GM18868 (cell line): ENCODE results near the gene PRKCD.

Experiments
- ATAC-seq: cut with Tn5 transposase; IDR thresholded peaks from one replicate; pipeline ENCODE4 v1.9.1; 2021; ENCODE audit warnings: mild to moderate bottlenecking, moderate library complexity; ENCODE audit not compliant: unreplicated experiment

PRKCD gene

GRCh38 chr3:53169832-53170324 lies 8.9 kb downstream of the PRKCD start:
- ATAC-seq: no peak

- ATAC-seq: peak; percentile 49
Measured at GRCh38 chr3:53170325-53171063, 9.5 kb downstream of the PRKCD start.

- ATAC-seq: no peak
Measured at GRCh38 chr3:53171064-53171418, 10.0 kb downstream of the PRKCD start.

- ATAC-seq: no peak
Measured at GRCh38 chr3:53171827-53172505, 11.0 kb downstream of the PRKCD start.

GRCh38 chr3:53173107-53173506 lies 12.1 kb downstream of the PRKCD start:
- ATAC-seq: no peak

GRCh38 chr3:53174346-53175250 lies 13.6 kb downstream of the PRKCD start:
- peak; percentile 43 for ATAC-seq

GRCh38 chr3:53175613-53176540 lies 14.9 kb downstream of the PRKCD start:
- ATAC-seq: no peak

GRCh38 chr3:53178246-53178645 lies 17.2 kb downstream of the PRKCD start:
- no peak for ATAC-seq

GRCh38 chr3:53179580-53179979 lies 18.6 kb downstream of the PRKCD start:
- no peak for ATAC-seq

- peak; percentile 98 for ATAC-seq
Measured at GRCh38 chr3:53180305-53181023, 19.5 kb downstream of the PRKCD start.

GRCh38 chr3:53181024-53181371 lies 20.0 kb downstream of the PRKCD start:
- no peak for ATAC-seq

- ATAC-seq: no peak
Measured at GRCh38 chr3:53181528-53181927, 20.5 kb downstream of the PRKCD start.

- no peak for ATAC-seq
Measured at GRCh38 chr3:53182764-53183355, 21.9 kb downstream of the PRKCD start.

- ATAC-seq: no peak
Measured at GRCh38 chr3:53183514-53183913, 22.5 kb downstream of the PRKCD start.

- no peak for ATAC-seq
Measured at GRCh38 chr3:53184701-53185100, 23.7 kb downstream of the PRKCD start.

- ATAC-seq: no peak
Measured at GRCh38 chr3:53185761-53186465, 24.9 kb downstream of the PRKCD start.

GRCh38 chr3:53186726-53187125 lies 25.7 kb downstream of the PRKCD start:
- no peak for ATAC-seq

- ATAC-seq: no peak
Measured at GRCh38 chr3:53187430-53187829, 26.4 kb downstream of the PRKCD start.
